Activated gamma-delta T cell (primary cell): ENCODE data around the gene MIR17HG.
"Not testable (repeated sequence)": the region's sequence is repeated elsewhere in the genome, so short reads cannot be mapped to it uniquely, and the experiment has no call there.

ENCODE experiments used
- DNase-seq: peaks from one replicate; lab custom pipeline; 2025; lab: John Stamatoyannopoulos, UW

MIR17HG gene

GRCh38 chr13:91347996-91348905 lies 764 bp downstream of the MIR17HG start:
- peak; percentile 63 for DNase-seq

- DNase-seq = peak; percentile 78
These were observed 1.5 kb downstream of the MIR17HG start for GRCh38 chr13:91348906-91349435.

GRCh38 chr13:91349992-91350911 lies 2.8 kb downstream of the MIR17HG start:
- DNase-seq = no peak

GRCh38 chr13:91351123-91351522 lies 3.6 kb downstream of the MIR17HG start:
- DNase-seq = no peak

- no peak for DNase-seq
These were observed 4.5 kb downstream of the MIR17HG start for GRCh38 chr13:91351980-91352379.

- DNase-seq = not testable (repeated sequence)
These were observed 5.4 kb downstream of the MIR17HG start for GRCh38 chr13:91352891-91353290.

- no peak for DNase-seq
These were observed 6.0 kb downstream of the MIR17HG start for GRCh38 chr13:91353494-91353893.

GRCh38 chr13:91355099-91355825 lies 7.8 kb downstream of the MIR17HG start:
- DNase-seq = no peak

- DNase-seq = no peak
These were observed 8.6 kb downstream of the MIR17HG start for GRCh38 chr13:91355826-91356710.

GRCh38 chr13:91356919-91357612 lies 9.6 kb downstream of the MIR17HG start:
- no peak for DNase-seq

- DNase-seq = no peak
These were observed 10.3 kb downstream of the MIR17HG start for GRCh38 chr13:91357613-91358386.

GRCh38 chr13:91358387-91358782 lies 10.9 kb downstream of the MIR17HG start:
- DNase-seq = no peak

- no peak for DNase-seq
These were observed 11.6 kb downstream of the MIR17HG start for GRCh38 chr13:91359111-91359510.

GRCh38 chr13:91359631-91360030 lies 12.1 kb downstream of the MIR17HG start:
- no peak for DNase-seq

GRCh38 chr13:91360246-91360751 lies 12.8 kb downstream of the MIR17HG start:
- no peak for DNase-seq

GRCh38 chr13:91361755-91362271 lies 14.3 kb downstream of the MIR17HG start:
- no peak for DNase-seq

- DNase-seq = no peak
These were observed 15.4 kb downstream of the MIR17HG start for GRCh38 chr13:91362908-91363307.

GRCh38 chr13:91368101-91368500 lies 20.6 kb downstream of the MIR17HG start:
- DNase-seq = no peak
